ENCODE results near the gene FCRL4.
"Not testable (repeated sequence)": the region's sequence is repeated elsewhere in the genome, so short reads cannot be mapped to it uniquely, and the experiment has no call there.

The FCRL4 gene

GRCh38 chr1:157562515-157562914, 35.4 kb downstream of the FCRL4 start:
- DNase-seq: no peak
- intact Hi-C loops (cut with DNase I): no loop called here

GRCh38 chr1:157558119-157558518, 39.8 kb downstream of the FCRL4 start:
- no peak for DNase-seq
- intact Hi-C loops (cut with DNase I): no loop called here

- intact Hi-C loops (cut with DNase I): no loop called here
- DNase-seq: no peak
Measured at GRCh38 chr1:157551694-157552693, 45.9 kb downstream of the FCRL4 start, which contains the start of gene FCRL5. Gene FCRL5 (minus strand): TSS chr1:157552515. CDS start chr1:157552362, 153 bp downstream.

DNA sequence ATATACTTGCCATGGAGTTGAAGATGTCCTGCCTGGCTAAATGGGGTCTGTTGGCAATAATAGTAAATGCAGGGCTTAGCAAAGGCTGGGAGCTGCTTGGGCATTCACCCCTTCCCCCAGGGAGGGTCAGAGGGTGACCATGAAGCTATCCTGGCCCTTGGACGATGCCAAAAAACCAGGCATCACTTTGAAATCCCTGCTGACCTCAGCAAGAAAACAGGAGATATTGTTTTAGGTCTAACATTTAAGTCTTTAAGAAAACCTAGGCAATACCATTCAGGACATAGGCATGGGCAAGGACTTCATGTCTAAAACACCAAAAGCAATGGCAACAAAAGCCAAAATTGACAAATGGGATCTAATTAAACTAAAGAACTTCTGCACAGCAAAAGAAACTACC, 49.8 kb downstream of the FCRL4 start:
- intact Hi-C loops (cut with DNase I); DNase-seq: not testable (repeated sequence)

GRCh38 chr1:157542676-157543075, 55.2 kb downstream of the FCRL4 start:
- intact Hi-C loops (cut with DNase I): no loop called here
- peak in 25 of 42 donors; percentile 4 to 56 (median 22) for DNase-seq

DNA sequence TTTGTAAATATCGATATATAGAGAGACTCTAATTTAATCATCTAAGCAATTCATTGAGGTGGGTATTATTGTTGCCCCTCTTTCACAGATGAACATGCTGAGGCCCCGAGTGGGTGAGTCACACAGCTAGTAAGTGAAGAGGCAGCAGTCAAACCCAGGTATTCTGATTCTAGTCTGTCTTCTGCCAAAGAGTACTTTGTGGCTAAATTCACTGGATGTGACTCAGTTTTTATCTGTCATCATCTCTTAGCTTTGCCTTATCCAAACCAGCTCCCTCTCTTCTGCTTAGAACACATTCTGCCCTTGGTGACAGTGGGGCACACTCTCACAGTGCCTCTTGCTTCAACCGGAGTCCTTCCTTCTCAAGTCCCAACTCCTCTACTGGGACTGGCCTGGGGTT, 57.0 kb downstream of the FCRL4 start:
- no peak for DNase-seq
- intact Hi-C loops (cut with DNase I): no loop called here

- DNase-seq: no peak
- intact Hi-C loops (cut with DNase I): no loop called here
Measured at GRCh38 chr1:157540160-157540748, 57.6 kb downstream of the FCRL4 start.

- intact Hi-C loops (cut with DNase I): no loop called here
- DNase-seq: no peak
Measured at GRCh38 chr1:157539568-157539967, 58.3 kb downstream of the FCRL4 start.

GRCh38 chr1:157532569-157532968, 65.3 kb downstream of the FCRL4 start:
- no peak for DNase-seq
- intact Hi-C loops (cut with DNase I): no loop called here

DNA sequence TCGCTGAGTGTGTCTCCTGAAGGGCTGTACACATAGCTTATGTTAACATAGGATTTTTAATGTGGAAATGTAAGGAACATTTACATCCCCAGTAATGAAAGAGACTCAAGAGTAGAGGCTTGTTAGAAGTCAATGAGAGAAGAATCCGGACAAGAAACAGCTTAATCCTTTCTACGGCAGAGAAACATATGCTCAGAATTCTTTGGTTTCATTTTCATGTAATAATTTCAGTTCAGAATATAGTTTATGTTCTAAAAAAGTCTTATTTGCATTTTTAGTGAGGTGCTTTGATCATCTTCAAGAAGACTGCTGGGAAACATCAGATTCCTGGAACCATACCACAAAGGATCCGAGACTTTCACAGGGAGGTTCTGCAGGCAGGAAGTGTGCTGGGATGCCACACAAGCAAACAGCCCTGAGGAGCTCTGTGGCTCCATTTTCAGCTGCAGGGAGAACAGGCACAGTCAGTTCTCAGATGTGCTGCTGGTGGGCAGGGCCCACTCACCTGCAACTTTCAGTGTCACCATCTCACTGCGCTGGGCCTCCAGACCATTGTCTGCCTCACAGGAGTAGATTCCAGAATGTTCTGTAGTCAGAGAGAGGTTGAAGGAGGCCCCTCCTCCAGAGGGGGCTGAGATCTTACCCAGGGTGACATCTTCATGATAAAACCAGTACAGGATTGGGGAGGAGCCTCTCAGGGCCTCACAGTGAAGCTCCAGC, 74.0 kb downstream of the FCRL4 start:
- peak in 2 of 42 donors; percentile 5 to 36 for DNase-seq
- intact Hi-C loops (cut with DNase I): no loop called here

All from head of caudate nucleus (tissue), 42 donors.